H1 (cell line): Measurements from ENCODE around the gene HOXB4. TPM values are rescaled to one million over a fixed set of nuclear protein-coding genes. Genes with fewer than 3 reads are reported as not detected.

Experiments used
- CTCF ChIA-PET: fragments of 300-600 bp; sonication (Branson Sonifier 250); formaldehyde crosslinking; loops from one replicate; lab custom pipeline; 2021; ENCODE audit not compliant: partially characterized antibody; lab: Charles Lee
- POLR2A ChIA-PET: fragments of 300-600 bp; sonication (Branson Sonifier 250); formaldehyde crosslinking; loops from one replicate; lab custom pipeline; 2021; ENCODE audit warnings: inconsistent platforms; ENCODE audit not compliant: partially characterized antibody; lab: Charles Lee
- DNase-seq, 2 experiments: peaks; one replicate each; pipeline versions ENCODE4 v3.0.0 to v3.0.0-alpha.2; 2010 to 2022; ENCODE audit warnings: low spot score in 2 of 2, low read depth in 1 of 2, mixed read lengths in 1 of 2
- FAIRE-seq: peaks from 2 replicates; lab custom pipeline; 2011; peaks lifted over from hg19 to GRCh38; lab: Jason Lieb, UNC
- H2AFZ ChIP-seq: 2 replicates; pipeline ENCODE4 v1.8.1; 2012; ENCODE audit warnings: low read length, inconsistent platforms
- H2AK5ac ChIP-seq: 2 replicates; pipeline ENCODE4 v1.6.1; 2013; ENCODE audit warnings: low read depth, low read length
- H2BK120ac ChIP-seq: replicated peaks from 2 replicates; pipeline ENCODE3; 2013; ENCODE audit warnings: low read depth, low read length, inconsistent platforms
- H2BK12ac ChIP-seq: 2 replicates; pipeline ENCODE4 v1.6.1; 2013; ENCODE audit warnings: low read depth, low read length
- H2BK15ac ChIP-seq: 2 replicates; pipeline ENCODE4 v1.6.1; 2013; ENCODE audit warnings: low read length
- H2BK20ac ChIP-seq: 2 replicates; pipeline ENCODE4 v1.6.1; 2013; ENCODE audit warnings: low read length
- H2BK5ac ChIP-seq: 2 replicates; pipeline ENCODE4 v1.6.1; 2013; ENCODE audit warnings: low read depth, low read length
- H3K14ac ChIP-seq: 2 replicates; pipeline ENCODE4 v1.6.1; 2013; ENCODE audit warnings: inconsistent platforms; ENCODE audit not compliant: insufficient read length
- H3K18ac ChIP-seq: 2 replicates; pipeline ENCODE4 v1.6.1; 2013; ENCODE audit warnings: low read length; ENCODE audit errors: extremely low read depth
- H3K23ac ChIP-seq: 2 replicates; pipeline ENCODE4 v1.6.1; 2013; ENCODE audit warnings: inconsistent platforms; ENCODE audit not compliant: insufficient read length
- H3K23me2 ChIP-seq: 2 replicates; pipeline ENCODE4 v1.6.1; 2013; ENCODE audit warnings: low read depth, low read length
- H3K27ac ChIP-seq: 2 replicates; pipeline ENCODE4 v1.6.1; 2011; ENCODE audit warnings: low read depth, low read length, inconsistent platforms
- H3K27me3 ChIP-seq, 4 experiments: replicated peaks in 1 of 4; 1 replicate in 1 of 4; 2 replicates in 3 of 4; pipeline versions ENCODE4 v1.6.1 to v1.8.1; 2011 to 2013; ENCODE audit warnings: low read length in 3 of 4, mild to moderate bottlenecking in 3 of 4, inconsistent platforms in 2 of 4, mixed read lengths in 2 of 4, moderate library complexity in 1 of 4; ENCODE audit not compliant: control insufficient read depth in 3 of 4, insufficient read depth in 3 of 4; ENCODE audit errors: extremely low read depth in 1 of 4
- H3K36me3 ChIP-seq, 4 experiments: 2 replicates each; pipeline versions ENCODE4 v1.6.1 to v1.8.1; 2011 to 2013; ENCODE audit warnings: mild to moderate bottlenecking in 4 of 4, low read length in 3 of 4, moderate library complexity in 2 of 4, control low read depth in 1 of 4, inconsistent platforms in 1 of 4; ENCODE audit not compliant: insufficient read depth in 4 of 4, control insufficient read depth in 2 of 4
- H3K4ac ChIP-seq: replicated peaks from 2 replicates; pipeline ENCODE3; 2013; ENCODE audit warnings: low read length, low read depth, mixed read lengths, inconsistent platforms; ENCODE audit not compliant: insufficient read length
- H3K4me1 ChIP-seq, 4 experiments: replicated peaks in 1 of 4; 1 replicate in 1 of 4; 2 replicates in 3 of 4; pipeline versions ENCODE4 v1.6.1 to v1.8.1; 2011 to 2013; ENCODE audit warnings: low read length in 3 of 4, inconsistent platforms in 2 of 4, mixed read lengths in 1 of 4; ENCODE audit not compliant: insufficient read depth in 4 of 4, control insufficient read depth in 3 of 4
- H3K4me2 ChIP-seq, 2 experiments: 2 replicates each; pipeline versions ENCODE4 v1.6.1 to v1.8.1; 2011 to 2013; ENCODE audit warnings: low read depth in 2 of 2, low read length in 2 of 2, control low read depth in 1 of 2, inconsistent platforms in 1 of 2, mild to moderate bottlenecking in 1 of 2; ENCODE audit not compliant: insufficient read depth in 1 of 2
- H3K4me3 ChIP-seq, 4 experiments: fragments of 200-600, 300-600 bp in 1 of 4; sonication (generic), shearing (Covaris generic), sonication (Bioruptor Twin) in 1 of 4; 2 replicates each; pipeline versions ENCODE4 v1.5.1 to v1.8.1; 2011 to 2016; ENCODE audit warnings: low read length in 4 of 4, low read depth in 3 of 4, control low read depth in 2 of 4, inconsistent platforms in 2 of 4, mild to moderate bottlenecking in 2 of 4, mixed read lengths in 1 of 4, moderate library complexity in 1 of 4; ENCODE audit not compliant: insufficient read depth in 2 of 4; ENCODE audit errors: extremely low read depth in 1 of 4
- H3K56ac ChIP-seq: replicated peaks from 2 replicates; pipeline ENCODE3; 2013; ENCODE audit warnings: low read depth, mild to moderate bottlenecking, mixed read lengths, low read length, inconsistent platforms; ENCODE audit not compliant: insufficient read length
- H3K79me1 ChIP-seq: 2 replicates; pipeline ENCODE4 v1.6.1; 2013; ENCODE audit warnings: low read depth, low read length, control low read depth
- H3K79me2 ChIP-seq, 2 experiments: 2 replicates each; pipeline versions ENCODE4 v1.6.1 to v1.8.1; 2012 to 2013; ENCODE audit warnings: low read length in 2 of 2, mild to moderate bottlenecking in 2 of 2, inconsistent platforms in 1 of 2; ENCODE audit not compliant: insufficient read depth in 2 of 2, control insufficient read depth in 1 of 2
- H3K9ac ChIP-seq, 4 experiments: replicated peaks in 1 of 4; 1 replicate in 1 of 4; 2 replicates in 3 of 4; pipeline versions ENCODE4 v1.6.1 to v1.8.1; 2011 to 2013; ENCODE audit warnings: low read depth in 3 of 4, low read length in 3 of 4, control low read depth in 2 of 4, mild to moderate bottlenecking in 2 of 4, moderate library complexity in 2 of 4, inconsistent platforms in 1 of 4; ENCODE audit errors: extremely low read depth in 1 of 4
- H3K9me3 ChIP-seq, 2 experiments: 2 replicates each; pipeline versions ENCODE4 v1.6.1 to v1.8.1; 2012 to 2013; ENCODE audit warnings: mild to moderate bottlenecking in 2 of 2, moderate library complexity in 2 of 2, control low read depth in 1 of 2, inconsistent platforms in 1 of 2, low read depth in 1 of 2, low read length in 1 of 2, mixed read lengths in 1 of 2; ENCODE audit not compliant: insufficient read depth in 2 of 2
- H4K20me1 ChIP-seq, 2 experiments: replicated peaks in 1 of 2; 2 replicates each; pipeline versions ENCODE3 to v1.8.1; 2011 to 2013; ENCODE audit warnings: inconsistent platforms in 2 of 2, low read length in 2 of 2, mild to moderate bottlenecking in 1 of 2; ENCODE audit not compliant: insufficient read depth in 2 of 2, control insufficient read depth in 1 of 2
- H4K5ac ChIP-seq: 2 replicates; pipeline ENCODE4 v1.6.1; 2013; ENCODE audit warnings: low read length, low read depth, mixed read lengths, inconsistent platforms; ENCODE audit not compliant: insufficient read length
- H4K8ac ChIP-seq: 2 replicates; pipeline ENCODE4 v1.8.0; 2013; ENCODE audit warnings: mild to moderate bottlenecking, moderate library complexity, low read length, inconsistent platforms; ENCODE audit not compliant: insufficient read depth; ENCODE audit errors: extremely low read depth
- H4K91ac ChIP-seq: replicated peaks from 2 replicates; pipeline ENCODE3; 2013; ENCODE audit warnings: low read length, mixed read lengths, inconsistent platforms; ENCODE audit not compliant: insufficient read length
- SP1 ChIP-seq: IDR thresholded peaks from 2 replicates; pipeline ENCODE4 v1.6.1; 2011; ENCODE audit warnings: low read depth, low read length
- WGBS, 2 experiments: shearing (Covaris generic) in 1 of 2; methylation state at CpG; one replicate each; pipeline versions ENCODE4 v1.1.6 to v1.1.7; 2013 to 2015; ENCODE audit warnings: low lambda C conversion rate in 2 of 2, mixed read lengths in 2 of 2, inconsistent platforms in 1 of 2, low coverage in 1 of 2, missing lambda C conversion rate in 1 of 2; ENCODE audit not compliant: insufficient replicate concordance in 2 of 2, insufficient coverage in 1 of 2, insufficient read length in 1 of 2; ENCODE audit errors: extremely low coverage in 1 of 2, missing lambda C conversion rate in 1 of 2; 5-methylcytosine and 5-hydroxymethylcytosine counted together
- polyA plus RNA-seq, 7 experiments: library from polyadenylated mRNA; depleted of rRNA in 3 of 7; stranded (reverse) in 5 of 7; unstranded in 2 of 7; fragments of >200 nt in 5 of 7; fragments of 200-250 nt in 2 of 7; gene quantifications; 1 replicate in 5 of 7; 2 replicates in 1 of 7; 4 replicates in 1 of 7; pipeline versions ENCODE4 v1.2.1 to v1.2.3, GENCODE V29; 2011 to 2013; ENCODE audit warnings: missing spikeins in 2 of 7, mixed read lengths in 2 of 7
- total RNA-seq: library from RNA; stranded (reverse); fragmentation: NEBNext Ultra II Directional; extraction: Animal tissue kit (Norgen Biotek cat#: 25700); gene quantifications from 2 replicates; pipeline ENCODE4 v1.2.1, GENCODE V29; 2021

Gene HOXB4
- total and polyA plus RNA-seq, 2 of the 8 experiments (the other 6 are each of a cell fraction or from before 2014, with no cell fraction given): not detected

DNA sequence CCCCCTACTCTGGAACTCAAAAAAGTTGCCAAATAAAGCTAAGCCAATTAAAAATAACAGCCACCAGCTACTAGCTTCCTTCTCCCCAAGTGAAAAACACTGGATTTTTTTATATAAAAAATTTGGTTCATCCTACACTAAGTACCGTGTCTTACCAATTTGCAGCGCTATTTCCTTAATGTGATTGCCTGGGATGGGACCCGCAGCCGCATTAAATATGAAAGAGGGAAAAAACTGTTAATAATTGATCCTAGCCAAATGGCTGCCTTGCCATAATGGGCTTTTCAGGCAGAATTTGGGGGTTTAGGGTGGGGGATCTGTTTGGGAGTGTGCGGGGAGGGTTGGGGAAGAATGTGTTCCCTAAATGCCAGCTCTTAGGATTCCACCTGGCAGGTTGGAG, 46.0 kb upstream of the HOXB4 start:
- no peak overlapping the region for H3K27ac ChIP-seq
- no peak overlapping the region for H3K14ac ChIP-seq
- H3K27me3 ChIP-seq: peaks cover 99 to 100% (median 100%) of the 10 kb centered on the region in 4 experiments
- H3K4me2 ChIP-seq: no peak overlapping the region; a peak in 1 of 4 replicates
- WGBS, 2 experiments: 26% methylated on average over 5 of the region's 5 CpGs; no CpG with 5 or more reads in 1 of the 2 experiments
- H2BK15ac ChIP-seq: no peak overlapping the region
- CTCF ChIA-PET: interaction anchor here (0.6 to 4.4 kb wide), 9 partner anchors 9 to 1597 kb away, joined by 3 to 21 read pairs (median 3); partner anchors contain the start of genes HOXB5 and HOXB8
- no peak overlapping the region for H3K23ac ChIP-seq
- H4K91ac ChIP-seq: no peak overlapping the region
- DNase-seq (no peak), FAIRE-seq (no peak)
- H3K36me3 ChIP-seq: peaks cover 0 to 13% (median 0%) of the 10 kb centered on the region in 4 experiments; a peak in 1 of 8 replicates
- no peak for TF ChIP-seq SP1
- H3K9ac ChIP-seq: no peak overlapping the region
- H2AFZ ChIP-seq: no peak overlapping the region
- H3K79me1 ChIP-seq: no peaks in the 10 kb centered on the region
- no peak overlapping the region for H2BK20ac ChIP-seq
- H3K4ac ChIP-seq: no peak overlapping the region
- no peak overlapping the region for H4K8ac ChIP-seq
- H3K18ac ChIP-seq: no peak overlapping the region
- H2BK120ac ChIP-seq: no peak overlapping the region
- POLR2A ChIA-PET: interaction anchor here (1.9 kb wide), 1 partner anchor 36 kb away, joined by 4 read pairs; no protein-coding TSS in a partner anchor
- peaks cover 0 to 12% (median 7%) of the 10 kb centered on the region in 4 experiments; a peak in 6 of 7 replicates for H3K4me1 ChIP-seq
- no peaks in the 10 kb centered on the region for H3K79me2 ChIP-seq
- no peak overlapping the region for H2BK5ac ChIP-seq
- H4K20me1 ChIP-seq: peaks cover 34 to 46% of the 10 kb centered on the region in 2 experiments
- no peaks in the 10 kb centered on the region; the same call in 1 of the 2 replicates for H3K23me2 ChIP-seq
- H2AK5ac ChIP-seq: no peak overlapping the region
- H3K9me3 ChIP-seq: no peaks in the 10 kb centered on the region
- H2BK12ac ChIP-seq: no peak overlapping the region
- no peak overlapping the region for H3K4me3 ChIP-seq
- no peak overlapping the region for H4K5ac ChIP-seq
- H3K56ac ChIP-seq: no peak overlapping the region
